Activated CD8-positive, alpha-beta T cell treated with anti-CD3 and anti-CD28 coated beads, Interleukin-2, amount 10 ng/mL, durations not matched to agents 7 days and 5 days (primary cell): ENCODE results near the gene BCKDK. TPM values are rescaled to one million over a fixed set of nuclear protein-coding genes. Genes with fewer than 3 reads are reported as not detected.

Experiments used
- ATAC-seq: fragments of 150-1000 bp; cut with Tn5 transposase; one replicate; pipeline ENCODE4 v1.10.0; 2021; ENCODE audit warnings: moderate library complexity
- CTCF ChIA-PET: fragments of 350-600 bp; sonication (Branson Sonifier 250); formaldehyde crosslinking; loops from one replicate; lab custom pipeline; 2021; ENCODE audit warnings: antibody characterized with exemption; lab: Charles Lee
- POLR2A ChIA-PET: fragments of 350-600 bp; sonication (Branson Sonifier 250); formaldehyde crosslinking; loops from one replicate; lab custom pipeline; 2021; ENCODE audit warnings: antibody characterized with exemption; lab: Charles Lee
- DNase-seq: peaks from one replicate; pipeline ENCODE4 v3.0.0-alpha.2; 2020
- H3K27ac Mint-ChIP-seq: one replicate; pipeline ENCODE4 v1.8.0; 2021; ENCODE audit warnings: mild to moderate bottlenecking, mixed read lengths
- H3K27me3 Mint-ChIP-seq: one replicate; pipeline ENCODE4 v1.8.0; 2021; ENCODE audit warnings: low read depth, mixed read lengths
- H3K36me3 Mint-ChIP-seq: one replicate; pipeline ENCODE4 v1.8.0; 2021; ENCODE audit warnings: low read depth, mixed read lengths
- H3K4me1 Mint-ChIP-seq: one replicate; pipeline ENCODE4 v1.8.0; 2021; ENCODE audit warnings: low read depth, mixed read lengths
- H3K4me3 Mint-ChIP-seq: one replicate; pipeline ENCODE4 v1.8.0; 2021; ENCODE audit warnings: mild to moderate bottlenecking, mixed read lengths
- H3K9me3 Mint-ChIP-seq: one replicate; pipeline ENCODE4 v1.8.0; 2022; ENCODE audit warnings: mixed read lengths; ENCODE audit not compliant: insufficient read depth
- total RNA-seq, 2 experiments: library from RNA; stranded (reverse); gene quantifications; one replicate each; pipeline ENCODE4 v1.2.3, GENCODE V29; 2021

Gene BCKDK
- total RNA-seq, 2 experiments from 2014 or later: 38.9 TPM

GRCh38 chr16:31087481-31087880 is 20.7 kb upstream of the BCKDK start:
- no peaks in the 10 kb centered on the region for H3K27me3 Mint-ChIP-seq
- ATAC-seq: no peak
- peaks cover 3% of the 10 kb centered on the region for H3K4me1 Mint-ChIP-seq
- H3K4me3 Mint-ChIP-seq: no peak overlapping the region
- H3K27ac Mint-ChIP-seq: no peak overlapping the region
- DNase-seq: no peak
- CTCF ChIA-PET: no interaction called here
- H3K9me3 Mint-ChIP-seq: no peaks in the 10 kb centered on the region
- POLR2A ChIA-PET: interaction anchor here (1.1 kb wide), 1 partner anchor 13 kb away, joined by 3 read pairs; the partner anchor contains the start of genes ZNF646 and ZNF668
- H3K36me3 Mint-ChIP-seq: peaks cover 18% of the 10 kb centered on the region

GRCh38 chr16:31087971-31088370 is 20.2 kb upstream of the BCKDK start:
- peaks cover 6% of the 10 kb centered on the region for H3K4me1 Mint-ChIP-seq
- H3K9me3 Mint-ChIP-seq: no peaks in the 10 kb centered on the region
- H3K4me3 Mint-ChIP-seq: no peak overlapping the region
- no peaks in the 10 kb centered on the region for H3K27me3 Mint-ChIP-seq
- DNase-seq (no peak), ATAC-seq (no peak)
- ChIA-PET POLR2A (interaction anchor here (1.1 kb wide), 1 partner anchor 14 kb away, joined by 3 read pairs; the partner anchor contains the start of genes ZNF646 and ZNF668), CTCF (no interaction called here)
- peaks cover 22% of the 10 kb centered on the region for H3K36me3 Mint-ChIP-seq
- H3K27ac Mint-ChIP-seq: no peak overlapping the region

- Mint-ChIP-seq H3K4me3 (no peak within 1 kb of the TSS), H3K27ac (no peak within 1 kb of the TSS), H3K4me1 (peaks cover 10% of the 10 kb centered on the region), H3K27me3 (no peaks in the 10 kb centered on the region), H3K36me3 (peaks cover 19% of the 10 kb centered on the region), H3K9me3 (no peaks in the 10 kb centered on the region)
- ATAC-seq (no peak), DNase-seq (no peak)
- ChIA-PET POLR2A (no interaction called here), CTCF (no interaction called here)
Measured at GRCh38 chr16:31088459-31089183, 19.6 kb upstream of the BCKDK start, which contains the start of gene PRSS53. PRSS53 (minus strand) TSS chr16:31088943; CDS start chr16:31088809, 134 bp downstream.

GRCh38 chr16:31089199-31089598 is 19.0 kb upstream of the BCKDK start:
- no peak for ATAC-seq
- CTCF ChIA-PET: no interaction called here
- Mint-ChIP-seq H3K4me1 (peaks cover 15% of the 10 kb centered on the region), H3K9me3 (no peaks in the 10 kb centered on the region), H3K27ac (no peak overlapping the region), H3K4me3 (no peak overlapping the region), H3K27me3 (no peaks in the 10 kb centered on the region), H3K36me3 (peaks cover 21% of the 10 kb centered on the region)
- POLR2A ChIA-PET: interaction anchor here (0.7 kb wide), 1 partner anchor 28 kb away, joined by 3 read pairs; no protein-coding TSS in a partner anchor
- DNase-seq: no peak

GRCh38 chr16:31090540-31090939 is 17.6 kb upstream of the BCKDK start:
- DNase-seq: no peak
- CTCF ChIA-PET: interaction anchor here (2.7 kb wide), 1 partner anchor 52 kb away, joined by 17 read pairs; no protein-coding TSS in a partner anchor
- no peaks in the 10 kb centered on the region for H3K9me3 Mint-ChIP-seq
- peaks cover 28% of the 10 kb centered on the region for H3K4me1 Mint-ChIP-seq
- no peaks in the 10 kb centered on the region for H3K27me3 Mint-ChIP-seq
- peaks cover 22% of the 10 kb centered on the region for H3K36me3 Mint-ChIP-seq
- H3K4me3 Mint-ChIP-seq: no peak overlapping the region
- H3K27ac Mint-ChIP-seq: no peak overlapping the region
- no peak for ATAC-seq
- POLR2A ChIA-PET: no interaction called here

- POLR2A ChIA-PET: interaction anchor here (1.3 to 2.5 kb wide), 3 partner anchors 9 to 50 kb away, joined by 3 to 12 read pairs (median 5); partner anchors contain the start of genes ZNF646 and ZNF668
- CTCF ChIA-PET: interaction anchor here (1.7 to 2.7 kb wide), 3 partner anchors 50 to 139 kb away, joined by 4 to 17 read pairs (median 4); no protein-coding TSS in a partner anchor
- Mint-ChIP-seq H3K9me3 (no peaks in the 10 kb centered on the region), H3K36me3 (peaks cover 18% of the 10 kb centered on the region), H3K27me3 (no peaks in the 10 kb centered on the region), H3K4me3 (peak overlapping the region; percentile 31), H3K27ac (no peak overlapping the region), H3K4me1 (peaks cover 34% of the 10 kb centered on the region)
- DNase-seq (no peak), ATAC-seq (no peak)
Measured at GRCh38 chr16:31092330-31092729, 15.9 kb upstream of the BCKDK start.

- peaks cover 18% of the 10 kb centered on the region for H3K36me3 Mint-ChIP-seq
- H3K9me3 Mint-ChIP-seq: no peaks in the 10 kb centered on the region
- H3K27me3 Mint-ChIP-seq: peaks cover under 1% of the 10 kb centered on the region
- ChIA-PET CTCF (interaction anchor here (1.0 to 3.7 kb wide), 5 partner anchors 19 to 290 kb away, joined by 4 to 17 read pairs (median 6); partner anchors contain the start of genes ZNF646 and ZNF668), POLR2A (interaction anchor here (0.5 to 2.5 kb wide), 7 partner anchors 8 to 86 kb away, joined by 3 to 12 read pairs (median 4); partner anchors contain the start of genes FUS, KAT8, STX4 and ZNF646)
- H3K4me3 Mint-ChIP-seq: peak overlapping the region; percentile 95
- peak overlapping the region; percentile 49 for H3K27ac Mint-ChIP-seq
- DNase-seq (no peak), ATAC-seq (no peak)
- peaks cover 34% of the 10 kb centered on the region for H3K4me1 Mint-ChIP-seq
Measured at GRCh38 chr16:31093132-31093703, 15.0 kb upstream of the BCKDK start.

- DNase-seq (no peak), ATAC-seq (no peak)
- H3K27ac Mint-ChIP-seq: peak overlapping the region; percentile 94
- H3K27me3 Mint-ChIP-seq: peaks cover 3% of the 10 kb centered on the region
- peaks cover 34% of the 10 kb centered on the region for H3K4me1 Mint-ChIP-seq
- no peaks in the 10 kb centered on the region for H3K9me3 Mint-ChIP-seq
- ChIA-PET POLR2A (interaction anchor here (0.5 to 1.5 kb wide), 7 partner anchors 20 to 137 kb away, joined by 3 to 5 read pairs (median 4); partner anchors contain the start of genes FUS, KAT8, SETD1A and STX4), CTCF (interaction anchor here (1.0 to 3.7 kb wide), 4 partner anchors 20 to 289 kb away, joined by 4 to 19 read pairs (median 10); partner anchors contain the start of genes HSD3B7, ZNF646 and ZNF668)
- peaks cover 18% of the 10 kb centered on the region for H3K36me3 Mint-ChIP-seq
- peak overlapping the region; percentile 95 for H3K4me3 Mint-ChIP-seq
Measured at GRCh38 chr16:31094088-31094423, 14.1 kb upstream of the BCKDK start.

GRCh38 chr16:31094424-31095120 is 13.6 kb upstream of the BCKDK start, which contains the start of gene VKORC1:
VKORC1 (minus strand) TSS chr16:31094797; CDS start chr16:31094729, 68 bp downstream.
- DNase-seq (peak; percentile 93), ATAC-seq (peak; percentile 95)
- H3K36me3 Mint-ChIP-seq: peaks cover 18% of the 10 kb centered on the region
- POLR2A ChIA-PET: interaction anchor here (0.7 to 1.5 kb wide), 6 partner anchors 20 to 137 kb away, joined by 3 to 5 read pairs (median 4); partner anchors contain the start of genes FUS, KAT8, SETD1A and STX4
- H3K27me3 Mint-ChIP-seq: peaks cover 3% of the 10 kb centered on the region
- peak within 1 kb of the TSS; percentile 95 for H3K4me3 Mint-ChIP-seq
- CTCF ChIA-PET: interaction anchor here (0.6 to 3.7 kb wide), 6 partner anchors 21 to 288 kb away, joined by 3 to 19 read pairs (median 6); partner anchors contain the start of genes HSD3B7, ZNF646 and ZNF668
- H3K9me3 Mint-ChIP-seq: no peaks in the 10 kb centered on the region
- peak within 1 kb of the TSS; percentile 94 for H3K27ac Mint-ChIP-seq
- H3K4me1 Mint-ChIP-seq: peaks cover 34% of the 10 kb centered on the region

- H3K4me1 Mint-ChIP-seq: peaks cover 10% of the 10 kb centered on the region
- no peaks in the 10 kb centered on the region for H3K36me3 Mint-ChIP-seq
- H3K9me3 Mint-ChIP-seq: no peaks in the 10 kb centered on the region
- CTCF ChIA-PET: interaction anchor here (0.7 to 4.2 kb wide), 5 partner anchors 26 to 769 kb away, joined by 3 to 21 read pairs (median 4); partner anchors contain the start of genes HSD3B7, ZNF646 and ZNF668
- POLR2A ChIA-PET: interaction anchor here (1.2 to 1.5 kb wide), 2 partner anchors 17 to 80 kb away, joined by 3 to 4 read pairs; partner anchors contain the start of gene KAT8
- no peak overlapping the region for H3K4me3 Mint-ChIP-seq
- no peak for DNase-seq
- no peak for ATAC-seq
- H3K27me3 Mint-ChIP-seq: peaks cover 3% of the 10 kb centered on the region
- H3K27ac Mint-ChIP-seq: no peak overlapping the region
Measured at GRCh38 chr16:31099860-31100638, 8.1 kb upstream of the BCKDK start.
